Activated T-cell treated with anti-CD3 and anti-CD28 coated beads, Interleukin-2, amount 50 U/mL, for 4 hours (primary cell): ENCODE data around the gene CD81. TPM values are rescaled to one million over a fixed set of nuclear protein-coding genes. Genes with fewer than 3 reads are reported as not detected.

Source experiments
- ATAC-seq, 2 donors: fragments of 200-7000 bp; cut with Tn5 transposase; one replicate each; pipeline ENCODE4 v1.10.0; 2021
- DNase-seq: peaks from one replicate; pipeline ENCODE4 v3.0.0-alpha.2; 2020
- H3K27me3 Mint-ChIP-seq: one replicate; pipeline ENCODE4 v1.8.0; 2021; ENCODE audit warnings: low read depth, mixed read lengths
- H3K36me3 Mint-ChIP-seq: one replicate; pipeline ENCODE4 v1.8.0; 2022; ENCODE audit warnings: mixed read lengths; ENCODE audit not compliant: insufficient read depth
- H3K4me1 Mint-ChIP-seq: one replicate; pipeline ENCODE4 v1.8.0; 2021; ENCODE audit warnings: low read depth, mixed read lengths
- H3K4me3 Mint-ChIP-seq: one replicate; pipeline ENCODE4 v1.8.0; 2021; ENCODE audit warnings: mild to moderate bottlenecking, moderate library complexity, mixed read lengths
- H3K9me3 Mint-ChIP-seq: one replicate; pipeline ENCODE4 v1.8.0; 2021; ENCODE audit warnings: mixed read lengths
- total RNA-seq, 3 donors: library from RNA; stranded (reverse); gene quantifications; one replicate each; pipeline ENCODE4 v1.2.1, GENCODE V29; 2021

The CD81 gene
- total RNA-seq, 3 donors from 2014 or later: 205 to 227 (median 209) TPM

- Mint-ChIP-seq H3K9me3 (no peaks in the 10 kb centered on the region), H3K27me3 (no peaks in the 10 kb centered on the region), H3K4me3 (peak overlapping the region; percentile 58), H3K36me3 (no peaks in the 10 kb centered on the region), H3K4me1 (peaks cover 23% of the 10 kb centered on the region)
- DNase-seq: no peak
- ATAC-seq: no peak
Observed at GRCh38 chr11:2375964-2376551, 1.1 kb upstream of the CD81 start.

GRCh38 chr11:2377511-2378443, 667 bp downstream of the CD81 start:
- Mint-ChIP-seq H3K36me3 (no peaks in the 10 kb centered on the region), H3K9me3 (no peaks in the 10 kb centered on the region), H3K4me3 (peak overlapping the region; percentile 88), H3K4me1 (peaks cover 39% of the 10 kb centered on the region), H3K27me3 (no peaks in the 10 kb centered on the region)
- ATAC-seq (peak; percentile 57 to 58), DNase-seq (peak; percentile 62)

- ATAC-seq (no peak), DNase-seq (no peak)
- H3K27me3 Mint-ChIP-seq: no peaks in the 10 kb centered on the region
- no peaks in the 10 kb centered on the region for H3K36me3 Mint-ChIP-seq
- no peaks in the 10 kb centered on the region for H3K9me3 Mint-ChIP-seq
- H3K4me1 Mint-ChIP-seq: peaks cover 46% of the 10 kb centered on the region
- H3K4me3 Mint-ChIP-seq: peak overlapping the region; percentile 88
Observed at GRCh38 chr11:2378527-2379210, 1.6 kb downstream of the CD81 start.

GRCh38 chr11:2379466-2380174, 2.5 kb downstream of the CD81 start:
- no peaks in the 10 kb centered on the region for H3K9me3 Mint-ChIP-seq
- no peaks in the 10 kb centered on the region for H3K36me3 Mint-ChIP-seq
- ATAC-seq: no peak
- peak overlapping the region; percentile 61 for H3K4me3 Mint-ChIP-seq
- peaks cover 52% of the 10 kb centered on the region for H3K4me1 Mint-ChIP-seq
- DNase-seq: no peak
- H3K27me3 Mint-ChIP-seq: no peaks in the 10 kb centered on the region

GRCh38 chr11:2380396-2380795, 3.3 kb downstream of the CD81 start:
- DNase-seq: no peak
- H3K9me3 Mint-ChIP-seq: no peaks in the 10 kb centered on the region
- no peaks in the 10 kb centered on the region for H3K36me3 Mint-ChIP-seq
- ATAC-seq: no peak
- no peaks in the 10 kb centered on the region for H3K27me3 Mint-ChIP-seq
- peaks cover 59% of the 10 kb centered on the region for H3K4me1 Mint-ChIP-seq
- H3K4me3 Mint-ChIP-seq: peak overlapping the region; percentile 61

- DNase-seq (no peak), ATAC-seq (no peak)
- H3K36me3 Mint-ChIP-seq: peaks cover 3% of the 10 kb centered on the region
- H3K4me3 Mint-ChIP-seq: peak overlapping the region; percentile 53
- peaks cover 64% of the 10 kb centered on the region for H3K4me1 Mint-ChIP-seq
- H3K9me3 Mint-ChIP-seq: no peaks in the 10 kb centered on the region
- no peaks in the 10 kb centered on the region for H3K27me3 Mint-ChIP-seq
Observed at GRCh38 chr11:2380807-2381350, 3.8 kb downstream of the CD81 start.

- DNase-seq (no peak), ATAC-seq (no peak)
- no peaks in the 10 kb centered on the region for H3K9me3 Mint-ChIP-seq
- peaks cover 69% of the 10 kb centered on the region for H3K4me1 Mint-ChIP-seq
- no peaks in the 10 kb centered on the region for H3K27me3 Mint-ChIP-seq
- peaks cover 3% of the 10 kb centered on the region for H3K36me3 Mint-ChIP-seq
- H3K4me3 Mint-ChIP-seq: peak overlapping the region; percentile 53
Observed at GRCh38 chr11:2381494-2382128, 4.5 kb downstream of the CD81 start.

GRCh38 chr11:2382129-2382517, 5.0 kb downstream of the CD81 start:
- no peak overlapping the region for H3K4me3 Mint-ChIP-seq
- no peaks in the 10 kb centered on the region for H3K9me3 Mint-ChIP-seq
- H3K36me3 Mint-ChIP-seq: peaks cover 3% of the 10 kb centered on the region
- no peak for DNase-seq
- ATAC-seq: no peak
- no peaks in the 10 kb centered on the region for H3K27me3 Mint-ChIP-seq
- peaks cover 75% of the 10 kb centered on the region for H3K4me1 Mint-ChIP-seq

GRCh38 chr11:2382936-2383851, 6.1 kb downstream of the CD81 start:
- H3K4me1 Mint-ChIP-seq: peaks cover 80% of the 10 kb centered on the region
- H3K27me3 Mint-ChIP-seq: no peaks in the 10 kb centered on the region
- no peak overlapping the region for H3K4me3 Mint-ChIP-seq
- ATAC-seq (no peak), DNase-seq (no peak)
- no peaks in the 10 kb centered on the region for H3K9me3 Mint-ChIP-seq
- peaks cover 3% of the 10 kb centered on the region for H3K36me3 Mint-ChIP-seq

- DNase-seq (no peak), ATAC-seq (no peak)
- Mint-ChIP-seq H3K4me3 (no peak overlapping the region), H3K4me1 (peaks cover 78% of the 10 kb centered on the region), H3K36me3 (peaks cover 3% of the 10 kb centered on the region), H3K9me3 (no peaks in the 10 kb centered on the region), H3K27me3 (no peaks in the 10 kb centered on the region)
Observed at GRCh38 chr11:2383852-2384804, 7.0 kb downstream of the CD81 start.

- ATAC-seq (no peak), DNase-seq (no peak)
- peaks cover 83% of the 10 kb centered on the region for H3K4me1 Mint-ChIP-seq
- no peaks in the 10 kb centered on the region for H3K27me3 Mint-ChIP-seq
- peaks cover 5% of the 10 kb centered on the region for H3K36me3 Mint-ChIP-seq
- H3K4me3 Mint-ChIP-seq: peak overlapping the region; percentile 30
- no peaks in the 10 kb centered on the region for H3K9me3 Mint-ChIP-seq
Observed at GRCh38 chr11:2385156-2386151, 8.3 kb downstream of the CD81 start.
